Activated naive CD4-positive, alpha-beta T cell treated with anti-CD3 and anti-CD28 coated beads, Interleukin-2, amount 50 U/mL, for 72 hours (primary cell): ENCODE measurements around the gene RPP30. TPM values are rescaled to one million over a fixed set of nuclear protein-coding genes. Genes with fewer than 3 reads are reported as not detected.

Experiments
- ATAC-seq, 2 donors: fragments of 150-1000 bp; cut with Tn5 transposase; 2 replicates each; pipeline ENCODE4 v1.10.0; 2021; ENCODE audit warnings: mild to moderate bottlenecking in 2 of 2, moderate library complexity in 2 of 2
- DNase-seq, 2 donors: peaks; one replicate each; pipeline ENCODE4 v3.0.0; 2021 to 2022; ENCODE audit warnings: low spot score in 2 of 2
- H3K27ac Mint-ChIP-seq, 2 donors: one replicate each; pipeline ENCODE4 v1.8.0; 2022; ENCODE audit warnings: mild to moderate bottlenecking in 2 of 2, mixed read lengths in 2 of 2
- H3K36me3 Mint-ChIP-seq, 2 donors: one replicate each; pipeline ENCODE4 v1.8.0; 2022; ENCODE audit warnings: mixed read lengths in 2 of 2
- H3K9me3 Mint-ChIP-seq, 2 donors: one replicate each; pipeline ENCODE4 v1.8.0; 2022; ENCODE audit warnings: mixed read lengths in 2 of 2
- total RNA-seq, 2 donors: library from RNA; stranded (reverse); gene quantifications; one replicate each; pipeline ENCODE4 v1.2.3, GENCODE V29; 2022

Gene RPP30
- total RNA-seq, 2 donors from 2014 or later: 106 to 126 TPM

GRCh38 chr10:90905925-90906324 lies 34.2 kb downstream of the RPP30 start:
- no peak for DNase-seq
- peaks cover 13 to 20% of the 10 kb centered on the region in 2 donors for H3K36me3 Mint-ChIP-seq
- peak overlapping the region; percentile 74 to 96 for H3K27ac Mint-ChIP-seq
- ATAC-seq: peak; percentile 67 to 85
- H3K9me3 Mint-ChIP-seq: peaks cover 5 to 8% of the 10 kb centered on the region in 2 donors

- DNase-seq: peak in 1 of 2 donors; percentile 3
- peaks cover 13 to 20% of the 10 kb centered on the region in 2 donors for H3K36me3 Mint-ChIP-seq
- H3K27ac Mint-ChIP-seq: peak overlapping the region; percentile 74 to 96
- peak; percentile 58 to 79 for ATAC-seq
- peaks cover 5 to 8% of the 10 kb centered on the region in 2 donors for H3K9me3 Mint-ChIP-seq
Observed at GRCh38 chr10:90906596-90906995, 34.8 kb downstream of the RPP30 start.

- Mint-ChIP-seq H3K9me3 (peaks cover 0 to 5% of the 10 kb centered on the region in 2 donors), H3K27ac (no peak overlapping the region), H3K36me3 (peaks cover 7% of the 10 kb centered on the region in 2 donors)
- ATAC-seq: peak; percentile 67
- DNase-seq: peak in 1 of 2 donors; percentile 63
Observed at GRCh38 chr10:90911133-90912051, 39.6 kb downstream of the RPP30 start.

- no peak for DNase-seq
- no peak for ATAC-seq
- peaks cover 5 to 7% of the 10 kb centered on the region in 2 donors for H3K36me3 Mint-ChIP-seq
- H3K9me3 Mint-ChIP-seq: peaks cover 0 to 5% of the 10 kb centered on the region in 2 donors
- H3K27ac Mint-ChIP-seq: no peak overlapping the region
Observed at GRCh38 chr10:90912174-90912573, 40.4 kb downstream of the RPP30 start.

- no peak overlapping the region for H3K27ac Mint-ChIP-seq
- no peak for DNase-seq
- H3K36me3 Mint-ChIP-seq: peaks cover 5 to 7% of the 10 kb centered on the region in 2 donors
- ATAC-seq: no peak
- H3K9me3 Mint-ChIP-seq: peaks cover 0 to 5% of the 10 kb centered on the region in 2 donors
Observed at GRCh38 chr10:90912854-90913479, 41.2 kb downstream of the RPP30 start.

GRCh38 chr10:90913774-90914420 lies 42.1 kb downstream of the RPP30 start:
- ATAC-seq (no peak), DNase-seq (no peak)
- Mint-ChIP-seq H3K27ac (no peak overlapping the region), H3K9me3 (no peaks in the 10 kb centered on the region), H3K36me3 (peaks cover under 1 to 3% of the 10 kb centered on the region in 2 donors)

- Mint-ChIP-seq H3K27ac (no peak overlapping the region), H3K9me3 (no peaks in the 10 kb centered on the region), H3K36me3 (no peaks in the 10 kb centered on the region)
- DNase-seq (no peak), ATAC-seq (no peak)
Observed at GRCh38 chr10:90914992-90915765, 43.4 kb downstream of the RPP30 start.

- H3K27ac Mint-ChIP-seq: no peak overlapping the region
- no peaks in the 10 kb centered on the region for H3K9me3 Mint-ChIP-seq
- ATAC-seq: no peak
- no peak for DNase-seq
- no peaks in the 10 kb centered on the region for H3K36me3 Mint-ChIP-seq
Observed at GRCh38 chr10:90915766-90916075, 43.9 kb downstream of the RPP30 start.

- H3K27ac Mint-ChIP-seq: no peak overlapping the region
- no peak for DNase-seq
- ATAC-seq: no peak
- H3K9me3 Mint-ChIP-seq: no peaks in the 10 kb centered on the region
- H3K36me3 Mint-ChIP-seq: no peaks in the 10 kb centered on the region
Observed at GRCh38 chr10:90916392-90917237, 44.8 kb downstream of the RPP30 start.

GRCh38 chr10:90917238-90917967 lies 45.6 kb downstream of the RPP30 start:
- Mint-ChIP-seq H3K36me3 (no peaks in the 10 kb centered on the region), H3K27ac (no peak overlapping the region), H3K9me3 (no peaks in the 10 kb centered on the region)
- DNase-seq (no peak), ATAC-seq (no peak)

- no peaks in the 10 kb centered on the region for H3K9me3 Mint-ChIP-seq
- DNase-seq: no peak
- H3K27ac Mint-ChIP-seq: no peak overlapping the region
- H3K36me3 Mint-ChIP-seq: no peaks in the 10 kb centered on the region
- no peak for ATAC-seq
Observed at GRCh38 chr10:90917968-90918318, 46.2 kb downstream of the RPP30 start.

- Mint-ChIP-seq H3K9me3 (no peaks in the 10 kb centered on the region), H3K36me3 (no peaks in the 10 kb centered on the region), H3K27ac (no peak overlapping the region)
- DNase-seq (no peak), ATAC-seq (no peak)
Observed at GRCh38 chr10:90919683-90920574, 48.2 kb downstream of the RPP30 start.

- H3K36me3 Mint-ChIP-seq: no peaks in the 10 kb centered on the region
- ATAC-seq (no peak), DNase-seq (no peak)
- no peak within 1 kb of the TSS for H3K27ac Mint-ChIP-seq
- H3K9me3 Mint-ChIP-seq: no peaks in the 10 kb centered on the region
Observed at GRCh38 chr10:90920986-90921666, 49.4 kb downstream of the RPP30 start, which contains the start of gene ANKRD1. Gene ANKRD1 (minus strand): TSS chr10:90921087. CDS start chr10:90921027, 60 bp downstream.

GRCh38 chr10:90921906-90922305 lies 50.1 kb downstream of the RPP30 start:
- Mint-ChIP-seq H3K36me3 (no peaks in the 10 kb centered on the region), H3K27ac (no peak overlapping the region), H3K9me3 (no peaks in the 10 kb centered on the region)
- ATAC-seq (no peak), DNase-seq (no peak)
